Adipocyte (in vitro differentiated cells): ENCODE results near the gene CCDC178.

Experiments
- DNase-seq: peaks from one replicate; pipeline ENCODE4 v3.0.0-alpha.2; 2015; ENCODE audit warnings: low read depth
- H3K27me3 ChIP-seq: replicated peaks from 2 replicates; pipeline ENCODE4 v1.7.0; 2013; ENCODE audit warnings: mild to moderate bottlenecking, low read length, moderate library complexity; ENCODE audit not compliant: control insufficient read depth, insufficient read depth
- H3K36me3 ChIP-seq: 2 replicates; pipeline ENCODE4 v1.7.0; 2013; ENCODE audit warnings: low read length, mild to moderate bottlenecking, moderate library complexity; ENCODE audit not compliant: control insufficient read depth, insufficient read depth, severe bottlenecking
- H3K4me1 ChIP-seq: 2 replicates; pipeline ENCODE4 v1.7.0; 2013; ENCODE audit warnings: mild to moderate bottlenecking, low read length, moderate library complexity; ENCODE audit not compliant: control insufficient read depth, insufficient read depth
- H3K4me3 ChIP-seq: 2 replicates; pipeline ENCODE4 v1.7.0; 2013; ENCODE audit warnings: mild to moderate bottlenecking, low read length, moderate library complexity
- H3K9ac ChIP-seq: 2 replicates; pipeline ENCODE4 v1.7.0; 2013; ENCODE audit warnings: mild to moderate bottlenecking, low read length, moderate library complexity
- H3K9me3 ChIP-seq: 2 replicates; pipeline ENCODE4 v1.7.0; 2013; ENCODE audit warnings: mild to moderate bottlenecking, low read length, moderate library complexity; ENCODE audit not compliant: control insufficient read depth

The CCDC178 gene

GRCh38 chr18:33288082-33288716 lies 152.3 kb downstream of the CCDC178 start:
- H3K36me3 ChIP-seq = no peaks in the 10 kb centered on the region
- H3K4me1 ChIP-seq = no peaks in the 10 kb centered on the region
- H3K4me3 ChIP-seq = no peak overlapping the region
- no peaks in the 10 kb centered on the region for H3K9me3 ChIP-seq
- no peaks in the 10 kb centered on the region for H3K27me3 ChIP-seq
- DNase-seq = no peak
- no peak overlapping the region for H3K9ac ChIP-seq

- DNase-seq = no peak
Measured at GRCh38 chr18:33282709-33283333, 157.7 kb downstream of the CCDC178 start.

GRCh38 chr18:33282142-33282541 lies 158.4 kb downstream of the CCDC178 start:
- Histone ChIP-seq H3K36me3 (no peaks in the 10 kb centered on the region), H3K9me3 (no peaks in the 10 kb centered on the region), H3K27me3 (no peaks in the 10 kb centered on the region), H3K4me3 (no peak overlapping the region), H3K9ac (no peak overlapping the region), H3K4me1 (no peaks in the 10 kb centered on the region)
- DNase-seq = no peak

More at GRCh38 chr18:33282709-33283333, 157.7 kb downstream of the CCDC178 start:
- Histone ChIP-seq H3K4me3 (no peak overlapping the region), H3K9ac (no peak overlapping the region), H3K36me3 (no peaks in the 10 kb centered on the region), H3K27me3 (no peaks in the 10 kb centered on the region), H3K9me3 (no peaks in the 10 kb centered on the region), H3K4me1 (no peaks in the 10 kb centered on the region)

- DNase-seq = no peak
- Histone ChIP-seq H3K4me3 (no peak overlapping the region), H3K4me1 (no peaks in the 10 kb centered on the region), H3K36me3 (no peaks in the 10 kb centered on the region), H3K9me3 (no peaks in the 10 kb centered on the region), H3K27me3 (no peaks in the 10 kb centered on the region), H3K9ac (no peak overlapping the region)
Measured at GRCh38 chr18:33277431-33277830, 163.1 kb downstream of the CCDC178 start.

GRCh38 chr18:33275843-33276242 lies 164.7 kb downstream of the CCDC178 start:
- Histone ChIP-seq H3K27me3 (no peaks in the 10 kb centered on the region), H3K36me3 (no peaks in the 10 kb centered on the region), H3K4me1 (no peaks in the 10 kb centered on the region), H3K9ac (no peak overlapping the region), H3K9me3 (no peaks in the 10 kb centered on the region), H3K4me3 (no peak overlapping the region)
- DNase-seq = no peak

- no peak overlapping the region for H3K9ac ChIP-seq
- H3K27me3 ChIP-seq = no peaks in the 10 kb centered on the region
- H3K4me3 ChIP-seq = no peak overlapping the region
- no peaks in the 10 kb centered on the region for H3K9me3 ChIP-seq
- H3K4me1 ChIP-seq = no peaks in the 10 kb centered on the region
- H3K36me3 ChIP-seq = no peaks in the 10 kb centered on the region
- no peak for DNase-seq
Measured at GRCh38 chr18:33270297-33270696, 170.2 kb downstream of the CCDC178 start.

GRCh38 chr18:33269223-33269622 lies 171.3 kb downstream of the CCDC178 start:
- Histone ChIP-seq H3K4me1 (no peaks in the 10 kb centered on the region), H3K27me3 (no peaks in the 10 kb centered on the region), H3K9ac (no peak overlapping the region), H3K36me3 (no peaks in the 10 kb centered on the region), H3K9me3 (no peaks in the 10 kb centered on the region), H3K4me3 (no peak overlapping the region)
- no peak for DNase-seq

GRCh38 chr18:33264566-33264965 lies 176.0 kb downstream of the CCDC178 start:
- Histone ChIP-seq H3K9ac (no peak overlapping the region), H3K27me3 (no peaks in the 10 kb centered on the region), H3K9me3 (no peaks in the 10 kb centered on the region), H3K36me3 (no peaks in the 10 kb centered on the region), H3K4me3 (no peak overlapping the region), H3K4me1 (no peaks in the 10 kb centered on the region)
- no peak for DNase-seq

GRCh38 chr18:33239298-33239697 lies 201.2 kb downstream of the CCDC178 start:
- H3K36me3 ChIP-seq = no peaks in the 10 kb centered on the region
- H3K4me3 ChIP-seq = no peak overlapping the region
- no peaks in the 10 kb centered on the region for H3K27me3 ChIP-seq
- no peak for DNase-seq
- H3K9ac ChIP-seq = no peak overlapping the region
- no peaks in the 10 kb centered on the region for H3K4me1 ChIP-seq
- H3K9me3 ChIP-seq = peaks cover 14% of the 10 kb centered on the region

GRCh38 chr18:33232318-33232626 lies 208.2 kb downstream of the CCDC178 start:
- Histone ChIP-seq H3K27me3 (no peaks in the 10 kb centered on the region), H3K36me3 (no peaks in the 10 kb centered on the region), H3K4me3 (no peak overlapping the region), H3K4me1 (no peaks in the 10 kb centered on the region), H3K9me3 (no peaks in the 10 kb centered on the region), H3K9ac (peak overlapping the region; percentile 11)
- no peak for DNase-seq

GRCh38 chr18:33231474-33232317 lies 208.8 kb downstream of the CCDC178 start:
- no peak overlapping the region for H3K9ac ChIP-seq
- DNase-seq = peak; percentile 88
- no peaks in the 10 kb centered on the region for H3K36me3 ChIP-seq
- H3K4me1 ChIP-seq = no peaks in the 10 kb centered on the region
- no peaks in the 10 kb centered on the region for H3K27me3 ChIP-seq
- no peak overlapping the region for H3K4me3 ChIP-seq
- no peaks in the 10 kb centered on the region for H3K9me3 ChIP-seq
